OCI-LY1 (cell line): ENCODE data around the gene OLFM2.

Experiments used
- H2AFZ ChIP-seq: fragments of 200-600 bp; sonication (generic), shearing (Covaris generic); 2 replicates; pipeline ENCODE4 v1.6.0; 2014; ENCODE audit warnings: antibody characterized with exemption, mild to moderate bottlenecking, low read length
- H3F3A ChIP-seq: fragments of 200-600 bp; sonication (generic), shearing (Covaris generic); 2 replicates; pipeline ENCODE4 v1.6.0; 2014; ENCODE audit warnings: mild to moderate bottlenecking, antibody characterized with exemption, low read length, moderate library complexity; ENCODE audit not compliant: insufficient read depth
- H3K27ac ChIP-seq: fragments of 200-600 bp; sonication (generic); 2 replicates; pipeline ENCODE4 v1.5.1; 2014; ENCODE audit warnings: low read length, mixed run types, mild to moderate bottlenecking, low read depth; ENCODE audit not compliant: poor library complexity, severe bottlenecking
- H3K27me3 ChIP-seq: fragments of 200-600 bp; sonication (generic); 2 replicates; pipeline ENCODE4 v1.6.0; 2014; ENCODE audit warnings: antibody characterized with exemption, mild to moderate bottlenecking, low read length, moderate library complexity; ENCODE audit not compliant: insufficient read depth
- H3K36me3 ChIP-seq: fragments of 200-600 bp; sonication (generic); 2 replicates; pipeline ENCODE4 v1.6.1; 2014; ENCODE audit warnings: mild to moderate bottlenecking, antibody characterized with exemption, low read length, moderate library complexity, mixed read lengths; ENCODE audit not compliant: insufficient read depth
- H3K4me1 ChIP-seq: fragments of 200-600 bp; sonication (generic); 2 replicates; pipeline ENCODE4 v1.5.1; 2014; ENCODE audit warnings: mild to moderate bottlenecking, low read length, moderate library complexity; ENCODE audit not compliant: insufficient read depth, severe bottlenecking
- H3K4me2 ChIP-seq: fragments of 200-600 bp; sonication (generic), shearing (Covaris generic); 2 replicates; pipeline ENCODE4 v1.6.1; 2014; ENCODE audit warnings: low read length
- H3K4me3 ChIP-seq: fragments of 200-600 bp; sonication (generic); 2 replicates; pipeline ENCODE4 v1.5.1; 2014; ENCODE audit warnings: low read length, low read depth, mild to moderate bottlenecking, mixed read lengths; ENCODE audit not compliant: poor library complexity, severe bottlenecking
- H3K79me2 ChIP-seq: fragments of 200-600 bp; shearing (Covaris generic); 2 replicates; pipeline ENCODE4 v1.6.1; 2016; ENCODE audit warnings: mixed run types, low read length, mixed read lengths; ENCODE audit not compliant: insufficient read depth
- H3K9ac ChIP-seq: fragments of 200-600 bp; sonication (generic), shearing (Covaris generic); 2 replicates; pipeline ENCODE4 v1.6.1; 2014; ENCODE audit warnings: mild to moderate bottlenecking, low read length, mixed read lengths
- H3K9me2 ChIP-seq: fragments of 200-600 bp; sonication (generic), shearing (Covaris generic); 2 replicates; pipeline ENCODE4 v1.6.1; 2014; ENCODE audit warnings: low read depth, mild to moderate bottlenecking, low read length, mixed read lengths
- H3K9me3 ChIP-seq: fragments of 200-600 bp; shearing (Covaris generic); 2 replicates; pipeline ENCODE4 v1.6.1; 2014; ENCODE audit warnings: low read length, mixed read lengths
- H4K20me1 ChIP-seq: fragments of 200-600 bp; sonication (generic), shearing (Covaris generic); 2 replicates; pipeline ENCODE4 v1.6.0; 2016; ENCODE audit warnings: mild to moderate bottlenecking, low read length; ENCODE audit not compliant: insufficient read depth
- EZH2 ChIP-seq: fragments of 200-600 bp; sonication (generic), shearing (Covaris generic); IDR thresholded peaks from 2 replicates; pipeline ENCODE4 v1.8.0; 2017; ENCODE audit warnings: borderline replicate concordance, mixed run types, mild to moderate bottlenecking, antibody characterized with exemption, low read length, moderate library complexity, mixed read lengths
- TF ChIP-seq, protein P1 (sequence below): fragments of 200-600 bp; sonication (generic), shearing (Covaris generic); IDR thresholded peaks from 2 replicates; pipeline ENCODE4 v1.5.1; 2017; ENCODE audit warnings: mild to moderate bottlenecking, antibody characterized with exemption, low read length, moderate library complexity, mixed read lengths

Gene OLFM2

DNA sequence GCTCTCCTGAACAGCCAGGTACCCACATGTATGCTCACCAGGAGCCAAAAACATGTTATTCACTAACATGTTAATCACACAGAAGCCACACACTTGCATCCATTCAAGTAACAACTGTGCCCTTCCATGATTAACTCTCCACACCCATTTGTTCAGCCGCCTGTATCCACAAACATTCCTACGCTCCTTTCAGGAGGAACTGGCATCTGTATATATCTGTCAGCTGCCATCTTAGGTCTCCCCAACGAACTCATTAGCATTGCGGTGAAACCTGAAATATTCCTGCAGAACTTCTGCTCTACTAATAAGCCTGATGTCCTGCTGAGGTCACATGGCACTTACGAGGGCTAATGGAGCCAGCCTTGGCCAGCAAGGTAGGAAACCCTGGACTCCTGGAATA, 33.0 kb downstream of the OLFM2 start:
- Histone ChIP-seq H3K9me2 (no peaks in the 10 kb centered on the region), H3K27ac (no peak overlapping the region), H4K20me1 (no peaks in the 10 kb centered on the region), H3K36me3 (no peaks in the 10 kb centered on the region), H3K9me3 (no peaks in the 10 kb centered on the region), H3K4me1 (no peaks in the 10 kb centered on the region), H3F3A (no peaks in the 10 kb centered on the region), H3K79me2 (no peaks in the 10 kb centered on the region), H3K4me3 (no peak overlapping the region), H3K27me3 (peaks cover 5% of the 10 kb centered on the region; the same call in 1 of the 2 replicates), H3K4me2 (no peak overlapping the region), H3K9ac (no peak overlapping the region), H2AFZ (no peak overlapping the region)
- TF ChIP-seq, protein P1, sequence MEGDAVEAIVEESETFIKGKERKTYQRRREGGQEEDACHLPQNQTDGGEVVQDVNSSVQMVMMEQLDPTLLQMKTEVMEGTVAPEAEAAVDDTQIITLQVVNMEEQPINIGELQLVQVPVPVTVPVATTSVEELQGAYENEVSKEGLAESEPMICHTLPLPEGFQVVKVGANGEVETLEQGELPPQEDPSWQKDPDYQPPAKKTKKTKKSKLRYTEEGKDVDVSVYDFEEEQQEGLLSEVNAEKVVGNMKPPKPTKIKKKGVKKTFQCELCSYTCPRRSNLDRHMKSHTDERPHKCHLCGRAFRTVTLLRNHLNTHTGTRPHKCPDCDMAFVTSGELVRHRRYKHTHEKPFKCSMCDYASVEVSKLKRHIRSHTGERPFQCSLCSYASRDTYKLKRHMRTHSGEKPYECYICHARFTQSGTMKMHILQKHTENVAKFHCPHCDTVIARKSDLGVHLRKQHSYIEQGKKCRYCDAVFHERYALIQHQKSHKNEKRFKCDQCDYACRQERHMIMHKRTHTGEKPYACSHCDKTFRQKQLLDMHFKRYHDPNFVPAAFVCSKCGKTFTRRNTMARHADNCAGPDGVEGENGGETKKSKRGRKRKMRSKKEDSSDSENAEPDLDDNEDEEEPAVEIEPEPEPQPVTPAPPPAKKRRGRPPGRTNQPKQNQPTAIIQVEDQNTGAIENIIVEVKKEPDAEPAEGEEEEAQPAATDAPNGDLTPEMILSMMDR, result no peak
- TF ChIP-seq EZH2, result no peak

DNA sequence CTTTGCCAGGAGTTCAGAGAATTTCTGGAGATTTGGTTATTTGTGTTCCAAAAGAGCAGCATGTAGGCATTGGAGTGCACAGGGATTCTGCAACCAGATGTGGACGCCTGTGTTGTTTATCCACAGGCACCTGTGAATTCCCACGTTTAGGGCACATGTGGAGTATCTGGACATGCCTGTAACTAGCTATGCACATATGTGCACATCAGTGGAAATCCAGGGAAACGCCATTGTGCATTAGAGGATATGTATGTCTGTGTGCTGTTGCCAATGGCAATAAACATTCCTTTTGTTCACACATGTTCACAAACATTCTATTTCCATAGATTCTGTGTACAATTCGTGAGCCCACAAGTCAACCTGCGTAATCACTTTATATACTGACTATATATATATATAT, 34.7 kb downstream of the OLFM2 start:
- Histone ChIP-seq H3K27me3 (peaks cover 5% of the 10 kb centered on the region; the same call in 1 of the 2 replicates), H3K4me3 (no peak overlapping the region), H3K36me3 (no peaks in the 10 kb centered on the region), H3K9me2 (no peaks in the 10 kb centered on the region), H3K9me3 (no peaks in the 10 kb centered on the region), H3K27ac (no peak overlapping the region), H3K79me2 (no peaks in the 10 kb centered on the region), H2AFZ (no peak overlapping the region), H3F3A (no peaks in the 10 kb centered on the region), H4K20me1 (no peaks in the 10 kb centered on the region), H3K4me2 (no peak overlapping the region), H3K4me1 (no peaks in the 10 kb centered on the region), H3K9ac (no peak overlapping the region)
- TF ChIP-seq, protein P1, result no peak
- TF ChIP-seq EZH2, result no peak

DNA sequence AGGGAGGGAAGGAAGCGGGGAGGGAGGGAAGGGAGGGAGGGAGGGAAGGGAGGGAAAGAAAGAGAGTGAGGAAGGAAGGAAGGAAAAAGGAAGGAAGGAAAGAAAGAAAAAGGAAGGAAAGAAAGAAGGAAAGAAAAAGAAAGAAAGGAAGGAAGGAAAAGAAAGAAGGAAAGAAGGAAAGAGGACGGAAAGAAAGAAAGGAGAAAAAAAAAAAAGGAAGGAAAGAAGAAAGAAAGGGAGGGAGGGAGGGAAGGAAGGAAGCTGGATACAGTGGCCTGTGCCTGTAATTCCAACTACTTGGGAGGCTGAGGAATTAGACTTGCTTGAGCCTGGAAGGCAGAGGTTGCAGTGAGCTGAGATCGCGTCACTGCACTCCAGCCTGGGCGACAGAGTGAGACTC, 35.3 kb downstream of the OLFM2 start:
- Histone ChIP-seq H3F3A (no peaks in the 10 kb centered on the region), H3K9ac (no peak overlapping the region), H3K9me2 (no peaks in the 10 kb centered on the region), H3K27ac (no peak overlapping the region), H3K27me3 (peaks cover 5% of the 10 kb centered on the region; the same call in 1 of the 2 replicates), H3K79me2 (no peaks in the 10 kb centered on the region), H3K4me1 (no peaks in the 10 kb centered on the region), H2AFZ (no peak overlapping the region), H3K36me3 (no peaks in the 10 kb centered on the region), H3K4me2 (no peak overlapping the region), H4K20me1 (no peaks in the 10 kb centered on the region), H3K4me3 (no peak overlapping the region), H3K9me3 (no peaks in the 10 kb centered on the region)
- TF ChIP-seq, protein P1, result no peak
- no peak for TF ChIP-seq EZH2
